GM12878 (cell line): ENCODE data around the gene MYO9B. TPM values are rescaled to one million over a fixed set of nuclear protein-coding genes. Genes with fewer than 3 reads are reported as not detected.
A peak's percentile ranks its signal among the peaks of the same experiment; 100 is the strongest.

Experiments used
- CEBPZ ChIP-seq: fragments of 150-350 bp; IDR thresholded peaks from 2 replicates; pipeline ENCODE4 v1.6.1; 2016; ENCODE audit warnings: low read depth, low read length
- CUX1 ChIP-seq: IDR thresholded peaks from 2 replicates; pipeline ENCODE4 v1.6.1; 2012; ENCODE audit warnings: improper control_type of control experiment, low read depth, low read length; ENCODE audit not compliant: insufficient replicate concordance
- DPF2 ChIP-seq: fragments of 450-650 bp; IDR thresholded peaks from 2 replicates; pipeline ENCODE4 v1.6.1; 2017; ENCODE audit warnings: mild to moderate bottlenecking
- GATAD2B ChIP-seq: fragments of 450-650 bp; conservative IDR thresholded peaks from 2 replicates; pipeline ENCODE4 v1.6.1; 2017; ENCODE audit warnings: low read depth, mild to moderate bottlenecking, moderate library complexity
- IKZF1 ChIP-seq: fragments of 450-650 bp; conservative IDR thresholded peaks from 2 replicates; pipeline ENCODE4 v1.6.1; 2017; ENCODE audit warnings: antibody characterized with exemption, mild to moderate bottlenecking
- MTA3 ChIP-seq: IDR thresholded peaks from 2 replicates; pipeline ENCODE4 v1.6.1; 2012; ENCODE audit warnings: low read length, inconsistent platforms, borderline replicate concordance
- MXI1 ChIP-seq: fragments of 150-350 bp; IDR thresholded peaks from 2 replicates; pipeline ENCODE4 v1.6.1; 2011; ENCODE audit warnings: low read depth, mild to moderate bottlenecking, inconsistent platforms, low read length, improper control_type of control experiment
- NRF1 ChIP-seq: conservative IDR thresholded peaks from 2 replicates; pipeline ENCODE4 v1.6.1; 2011; ENCODE audit warnings: mild to moderate bottlenecking, low read depth, low read length, improper control_type of control experiment
- SKIL ChIP-seq: fragments of 450-650 bp; IDR thresholded peaks from 2 replicates; pipeline ENCODE4 v1.6.1; 2017; ENCODE audit warnings: mild to moderate bottlenecking, low read depth, inconsistent platforms; ENCODE audit not compliant: poor library complexity, severe bottlenecking
- SMAD1 ChIP-seq: fragments of 450-650 bp; IDR thresholded peaks from 2 replicates; pipeline ENCODE4 v1.6.1; 2018; ENCODE audit warnings: mild to moderate bottlenecking, low read depth; ENCODE audit not compliant: partially characterized antibody
- TCF7 ChIP-seq: IDR thresholded peaks from 2 replicates; pipeline ENCODE4 v1.6.1; 2014; ENCODE audit warnings: antibody characterized with exemption, borderline replicate concordance
- ZNF592 ChIP-seq: fragments of 450-650 bp; IDR thresholded peaks from 2 replicates; pipeline ENCODE4 v1.6.1; 2017; ENCODE audit warnings: mild to moderate bottlenecking, moderate library complexity
- ZSCAN29 ChIP-seq: fragments of 450-650 bp; IDR thresholded peaks from 2 replicates; pipeline ENCODE4 v1.6.1; 2017; ENCODE audit warnings: mild to moderate bottlenecking, moderate library complexity
- polyA plus RNA-seq, 11 experiments: library from polyadenylated mRNA; depleted of rRNA in 4 of 11; unstranded in 6 of 11; stranded (reverse) in 5 of 11; fragments of >200 nt; fragmentation: Nextera tagmentation in 4 of 11; fragmentation: Illumina TruSeq in 1 of 11; extraction: Ambion mirVana in 4 of 11; extraction: Trizol in 1 of 11; gene quantifications; 1 replicate in 1 of 11; 2 replicates in 10 of 11; pipeline versions ENCODE4 v1.2.1 to v1.2.3, GENCODE V29; 2011 to 2016; ENCODE audit warnings: inconsistent platforms in 2 of 11, missing spikeins in 2 of 11, low read depth in 1 of 11
- total RNA-seq, 4 experiments: library from RNA; depleted of rRNA in 3 of 4; stranded (reverse); fragments of >200 nt in 3 of 4; fragmentation: Illumina TruSeq in 1 of 4; extraction: Trizol in 1 of 4; gene quantifications; 2 replicates each; pipeline versions ENCODE4 v1.2.1 to v1.2.3, GENCODE V29; 2013 to 2021

MYO9B gene
- total and polyA plus RNA-seq, 10 of the 15 experiments (the other 5 are each of a cell fraction or from before 2014, with no cell fraction given) = 5.4 to 165 (median 45.8) TPM

GRCh38 chr19:17075035-17075863 is at the start of gene MYO9B, which contains the start of gene HAUS8 (continued):
- TF ChIP-seq ZNF592 (no peak), IKZF1 (peak; percentile 54), SMAD1 (no peak), MXI1 (peak; percentile 91), MTA3 (no peak), DPF2 (no peak), SKIL (peak; percentile 58), TCF7 (no peak), NRF1 (peak; percentile 82), ZSCAN29 (no peak), CUX1 (no peak), GATAD2B (peak; percentile 85), CEBPZ (no peak)
